DMS53 (cell line): ENCODE data around the gene PPCS.

Experiments
- DNase-seq: peaks from one replicate; lab custom pipeline; 2025; lab: John Stamatoyannopoulos, UW

Gene PPCS

GRCh38 chr1:42456010-42456753, at the start of gene PPCS, which contains the start of gene ZMYND12:
TSS of gene PPCS (plus strand) at chr1:42456543. CDS start at chr1:42456566, 23 bp downstream.
TSS of gene ZMYND12 (minus strand) at chr1:42456022. CDS start at chr1:42455997, 25 bp downstream.
- peak; percentile 97 for DNase-seq

GRCh38 chr1:42414551-42415496, 41.5 kb upstream of the PPCS start:
- no peak for DNase-seq

DNA sequence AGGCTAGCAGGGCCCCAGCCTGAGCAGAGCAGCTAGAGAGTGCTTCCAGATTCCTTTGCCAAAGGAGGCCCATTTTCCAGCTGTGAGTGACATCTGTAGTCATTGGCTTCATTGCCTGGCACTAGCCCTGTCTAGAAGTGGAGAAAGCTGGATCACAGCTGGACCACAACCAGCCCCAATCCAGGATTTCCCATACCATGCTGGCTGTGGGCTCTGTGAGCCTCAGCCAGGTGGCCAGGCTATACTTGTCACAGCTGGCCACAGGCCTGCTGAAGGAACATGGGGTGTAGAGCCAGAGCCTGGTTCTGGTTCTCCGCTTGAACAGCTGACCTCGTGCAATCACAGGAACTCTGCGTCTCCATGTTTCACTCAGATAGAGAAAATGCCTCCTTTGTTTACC, 39.2 kb upstream of the PPCS start:
- DNase-seq = no peak

DNA sequence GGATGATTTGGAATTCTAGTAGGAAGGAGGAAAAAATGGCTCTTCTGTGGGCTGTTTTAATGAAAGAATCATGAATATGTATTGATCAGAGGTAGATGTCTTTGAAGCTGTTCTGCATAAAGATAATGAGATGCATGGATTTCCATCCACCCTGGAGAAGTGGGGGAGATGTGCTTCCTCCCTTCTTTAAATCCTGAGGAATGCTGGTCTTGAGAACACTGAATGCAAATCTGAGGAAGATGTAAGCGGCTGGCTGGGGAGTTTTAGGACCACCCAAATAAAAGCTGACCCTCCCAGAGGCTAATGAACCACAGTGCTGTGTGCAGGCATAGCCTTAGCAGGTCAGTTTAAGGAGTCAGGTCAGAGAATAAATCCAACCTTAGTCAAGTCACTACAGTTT, 37.8 kb upstream of the PPCS start:
- DNase-seq = no peak

DNA sequence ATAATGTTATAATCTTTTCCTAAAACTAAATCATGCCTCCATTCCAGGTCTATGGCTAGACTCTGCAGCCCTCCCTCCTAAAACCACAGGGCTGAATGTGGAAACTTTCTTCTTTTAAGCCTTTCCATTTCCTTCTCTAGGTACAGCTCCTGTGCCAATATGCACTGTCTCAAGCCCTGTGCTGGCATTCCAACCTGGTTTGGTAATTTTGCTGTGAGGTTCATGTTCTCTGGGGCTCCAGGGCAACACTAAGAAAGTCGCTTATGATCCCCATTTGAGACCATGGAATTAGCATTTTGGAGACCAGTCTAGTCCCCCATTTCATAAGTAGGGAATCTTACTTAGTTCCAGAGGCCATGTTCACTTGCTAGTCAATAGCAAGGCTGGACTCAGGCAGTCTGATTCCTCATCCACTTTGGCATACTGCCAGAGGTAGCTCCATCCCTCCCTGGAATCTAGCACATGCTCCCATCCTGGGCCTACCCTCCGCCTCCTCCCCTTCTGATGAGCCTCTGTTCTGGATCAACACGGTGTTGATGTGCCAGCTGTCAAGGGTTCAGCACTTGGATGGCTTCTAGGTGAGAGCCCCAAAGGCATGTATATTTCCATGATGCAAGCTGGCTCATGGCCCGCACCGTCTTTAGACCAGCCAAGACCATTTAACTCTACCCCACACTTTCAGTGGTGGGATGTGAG, 37.1 kb upstream of the PPCS start:
- peak; percentile 24 for DNase-seq

DNA sequence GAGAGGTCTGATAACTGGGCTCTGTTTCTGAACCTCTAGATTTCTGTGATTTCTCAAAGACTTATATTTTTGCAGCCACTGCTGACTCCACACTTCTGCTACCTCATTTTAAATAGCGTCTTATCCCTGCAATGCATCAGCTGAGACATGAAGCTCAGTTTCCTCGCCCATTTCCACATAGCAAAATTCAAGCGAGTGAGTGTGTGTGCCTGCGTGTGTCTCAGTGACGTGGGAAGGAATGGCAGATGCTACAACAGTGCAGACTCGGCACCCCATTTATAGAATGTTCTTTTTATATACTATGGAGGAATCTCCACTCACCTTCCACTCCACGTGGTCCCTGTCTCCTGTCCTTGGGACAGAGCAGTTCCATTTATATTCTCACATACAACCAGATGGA, 36.2 kb upstream of the PPCS start:
- no peak for DNase-seq

DNA sequence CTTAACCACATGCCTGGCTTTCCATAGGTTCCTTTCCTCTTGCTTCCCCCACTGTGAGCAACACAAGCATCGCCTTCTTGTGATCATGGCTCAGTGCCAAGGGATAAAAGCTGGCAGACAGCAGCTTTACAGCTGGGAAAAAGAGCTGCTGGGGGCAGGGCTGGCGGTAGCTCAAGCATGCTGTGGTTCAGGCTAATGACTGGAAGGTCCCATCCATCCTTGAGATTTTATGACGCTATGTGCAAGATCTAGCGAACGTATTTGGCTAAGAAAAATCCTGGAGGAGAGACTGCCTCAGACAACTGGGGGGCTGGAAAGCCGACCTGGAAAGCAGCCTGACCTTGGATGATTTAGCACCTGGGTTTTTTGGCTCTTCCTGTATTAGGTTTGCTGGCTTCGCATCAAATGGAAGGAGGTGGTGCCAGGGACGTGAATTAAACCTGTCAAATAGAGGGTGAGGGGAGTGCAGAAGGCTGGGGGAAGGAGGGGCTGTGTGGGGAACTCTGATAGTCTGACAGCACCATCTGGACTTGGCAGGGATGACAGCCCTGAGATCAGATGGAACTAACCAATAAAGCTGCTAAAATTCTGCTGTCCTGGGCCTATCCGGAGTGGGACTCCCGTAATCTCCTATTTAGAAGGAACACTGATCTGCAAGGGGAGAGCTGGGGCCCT, 35.3 kb upstream of the PPCS start:
- DNase-seq = peak; percentile 62

DNA sequence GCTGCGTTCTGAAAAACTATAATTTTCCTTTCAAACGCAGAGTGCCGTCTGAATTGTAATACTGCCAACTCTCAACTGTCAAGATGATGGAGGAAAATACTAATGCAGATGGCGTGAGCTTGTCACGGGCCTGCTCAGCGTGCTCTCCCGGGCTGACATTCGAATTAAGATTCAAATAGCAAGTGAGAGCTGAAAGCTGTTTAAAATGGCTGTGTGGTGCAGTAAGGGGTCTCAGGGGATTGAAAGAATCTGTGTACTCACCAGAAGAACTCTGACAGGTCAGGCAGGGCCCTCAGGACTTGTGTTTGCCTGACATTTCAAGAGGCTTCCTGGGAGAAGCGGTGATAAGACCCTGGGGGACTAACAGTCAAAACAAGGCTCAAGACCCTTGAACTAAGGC, 33.6 kb upstream of the PPCS start:
- no peak for DNase-seq

DNA sequence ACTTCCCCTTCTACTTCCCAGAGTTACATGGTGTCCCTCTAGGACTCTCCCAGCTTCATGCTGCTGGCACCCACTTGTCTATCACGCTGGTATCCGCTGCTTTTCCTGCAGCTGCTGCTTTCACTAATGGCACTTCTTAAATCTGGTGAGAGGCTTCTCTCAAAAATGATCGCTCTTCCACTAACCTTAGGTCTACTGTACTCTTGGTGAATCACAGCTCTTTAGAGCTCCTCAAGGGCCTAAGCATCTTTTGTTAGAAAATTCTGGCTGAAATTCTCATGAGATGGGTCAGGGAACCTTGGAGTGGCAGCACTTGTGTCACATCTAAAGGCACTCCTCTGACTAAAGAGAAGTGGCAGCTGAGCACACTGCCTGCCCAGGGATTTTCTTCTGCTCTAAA, 32.7 kb upstream of the PPCS start:
- peak; percentile 52 for DNase-seq

DNA sequence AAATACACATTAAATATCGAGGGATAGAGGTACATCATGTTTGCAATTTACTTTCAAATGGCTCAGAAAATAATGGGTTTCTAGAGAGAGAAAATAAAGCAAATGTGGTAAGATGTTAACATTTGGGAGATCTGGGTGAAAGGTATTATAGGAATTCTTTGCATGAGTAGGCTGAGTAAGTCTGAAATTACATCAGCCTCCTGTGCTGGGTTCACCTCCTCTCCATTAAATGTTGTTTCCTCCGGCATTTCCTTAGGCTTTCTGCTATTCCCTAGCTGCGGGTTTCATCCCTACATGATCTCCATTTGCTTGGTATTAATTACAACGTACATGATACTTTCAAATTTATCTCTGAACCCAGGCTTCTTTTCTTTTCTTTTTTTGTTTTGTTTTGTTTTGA, 32.1 kb upstream of the PPCS start:
- DNase-seq = no peak

DNA sequence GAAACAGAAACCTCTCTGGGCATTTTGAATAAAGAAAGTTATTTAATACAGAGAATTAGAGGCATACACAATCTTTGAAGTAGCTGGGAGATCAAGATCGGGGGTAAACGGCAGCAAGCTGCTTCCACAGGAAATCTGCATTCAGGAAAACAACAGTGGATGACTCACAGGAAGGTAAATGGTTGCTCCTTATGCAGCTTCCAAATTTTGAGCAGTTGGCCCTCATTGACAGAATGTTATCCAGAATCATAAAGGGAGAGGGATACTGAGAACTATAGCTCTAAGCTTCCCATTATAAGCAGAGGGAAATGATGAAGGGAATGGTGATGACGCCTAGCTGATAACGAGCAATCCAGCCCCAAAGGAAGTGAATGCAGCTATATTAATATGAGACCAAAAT, 29.1 kb upstream of the PPCS start:
- no peak for DNase-seq

GRCh38 chr1:42429603-42430002, 26.7 kb upstream of the PPCS start:
- no peak for DNase-seq

GRCh38 chr1:42430286-42431135, 25.8 kb upstream of the PPCS start:
- DNase-seq = no peak

DNA sequence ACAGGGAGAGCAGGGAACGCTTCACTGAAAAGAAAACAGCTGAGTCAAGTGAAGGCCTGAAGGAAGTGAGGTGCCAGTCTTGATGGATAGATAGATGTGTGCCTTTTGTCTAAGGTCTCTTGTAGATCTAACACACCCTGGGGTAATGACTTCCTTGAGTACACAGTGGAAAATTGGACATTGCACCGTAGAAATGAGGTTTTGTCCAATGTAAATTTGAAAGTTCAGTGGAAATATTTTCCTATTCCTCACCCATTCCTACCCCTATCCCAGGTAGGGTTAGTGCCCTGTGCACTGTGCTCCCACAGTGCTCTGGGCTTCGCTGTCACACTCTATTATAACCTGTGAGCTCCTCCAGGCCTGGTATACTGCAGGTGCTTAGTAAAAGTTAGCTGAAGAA, 24.8 kb upstream of the PPCS start:
- DNase-seq = no peak

DNA sequence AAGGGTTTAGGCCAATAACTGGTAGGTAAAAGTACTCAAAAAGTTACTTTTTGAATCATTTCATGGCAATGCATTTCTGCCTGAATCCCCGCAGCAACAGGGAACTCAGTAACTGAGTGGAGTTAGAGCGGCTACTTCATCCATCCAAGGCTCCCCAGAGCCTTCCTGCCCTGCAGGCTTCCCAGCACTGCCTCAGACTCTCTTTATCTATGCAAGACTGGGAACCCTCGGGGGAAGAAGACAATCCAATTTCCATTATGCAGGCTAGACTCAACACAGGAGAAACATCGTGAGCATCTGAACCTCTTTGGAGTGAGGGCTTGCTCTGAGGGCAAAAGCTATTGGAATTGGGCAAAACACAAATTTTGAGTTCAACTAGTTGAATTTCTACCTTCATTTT, 23.6 kb upstream of the PPCS start:
- no peak for DNase-seq

DNA sequence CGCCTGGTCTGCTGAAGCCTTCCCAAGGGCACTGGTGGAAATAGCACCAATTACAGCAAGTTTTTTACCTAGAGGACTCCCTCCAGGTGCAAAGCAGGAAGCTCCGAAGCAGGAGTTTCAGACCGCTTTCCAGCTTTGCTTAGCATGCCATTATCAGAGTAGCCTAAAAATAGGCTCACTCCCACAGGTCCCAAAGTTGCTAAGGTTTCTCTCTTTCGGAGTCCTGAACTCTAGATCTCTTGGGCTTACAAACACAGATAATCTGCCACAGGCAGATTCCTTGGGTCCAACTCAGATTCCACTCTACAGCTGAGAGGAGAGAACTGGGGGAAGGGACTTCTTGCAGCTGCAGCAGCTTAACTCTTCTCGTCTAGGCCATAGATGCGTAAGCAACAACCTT, 23.0 kb upstream of the PPCS start:
- no peak for DNase-seq

DNA sequence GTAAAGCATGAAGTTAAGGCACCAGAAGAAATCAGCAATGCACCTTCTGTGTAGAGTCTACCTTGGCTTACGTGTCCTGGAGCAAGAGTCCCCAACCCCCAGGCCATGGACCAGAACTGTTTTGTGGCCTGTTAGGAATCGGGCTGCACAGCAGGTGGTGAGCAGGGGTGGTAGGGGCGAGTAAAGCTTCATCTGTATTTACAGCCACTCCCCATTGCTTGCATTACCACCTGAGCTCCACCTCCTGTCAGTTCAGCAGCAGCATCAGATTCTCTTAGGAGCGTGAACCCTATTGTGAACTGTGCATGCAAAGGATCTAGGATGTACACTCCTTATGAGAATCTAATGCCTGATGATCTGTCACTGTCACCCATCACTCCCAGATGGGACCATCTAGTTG, 22.0 kb upstream of the PPCS start:
- no peak for DNase-seq

GRCh38 chr1:42439940-42440339, 16.4 kb upstream of the PPCS start:
- DNase-seq = peak; percentile 91

DNA sequence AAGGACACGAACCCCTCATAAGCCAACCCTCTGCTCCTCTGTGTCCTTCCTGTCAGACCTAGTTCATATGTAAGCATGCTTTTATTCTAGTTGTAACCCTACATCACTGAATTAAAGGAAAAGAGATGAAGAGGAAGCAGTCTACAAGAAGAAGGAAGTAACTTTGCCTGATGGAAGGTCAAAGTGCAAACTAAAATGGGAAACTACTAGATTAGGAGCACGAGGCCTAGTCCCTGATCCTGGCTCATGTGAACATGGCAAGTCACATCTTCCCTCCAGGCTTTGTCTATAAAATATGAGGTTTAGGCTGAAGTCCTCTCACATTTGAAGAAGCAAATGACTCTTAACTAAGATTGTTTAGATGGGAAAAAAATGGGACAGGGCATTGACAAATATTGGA, 13.7 kb upstream of the PPCS start:
- no peak for DNase-seq

DNA sequence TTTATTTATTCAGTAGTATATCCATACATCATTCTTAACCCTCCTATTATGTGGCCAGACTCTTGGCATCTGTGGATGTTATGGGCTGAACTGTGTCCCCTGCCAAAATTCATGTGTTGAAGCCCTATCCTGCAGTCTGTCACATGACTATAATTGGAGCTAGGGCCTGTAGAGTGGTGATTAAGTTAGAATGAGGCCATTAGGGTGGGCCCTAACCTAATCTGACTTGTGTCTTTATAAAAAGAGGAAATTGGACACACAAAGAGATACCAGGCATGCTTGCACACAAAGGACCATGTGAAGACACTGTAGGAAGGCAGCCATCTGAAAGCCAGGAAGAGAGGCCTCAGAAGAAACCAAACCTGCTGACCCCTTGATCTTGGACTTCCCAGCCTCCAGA, 7.1 kb upstream of the PPCS start:
- DNase-seq = no peak

- DNase-seq = no peak
Observed at GRCh38 chr1:42450061-42450460, 6.3 kb upstream of the PPCS start.
